MCF 10A (cell line): ENCODE data around the gene ALOX15B. TPM values are rescaled to one million over a fixed set of nuclear protein-coding genes. Genes with fewer than 3 reads are reported as not detected.

Experiments used
- BruUV-seq: library from RNA; stranded (reverse); fragments of 400-500 nt; replicated peaks from 2 replicates; lab custom pipeline; 2021; lab: Mats Ljungman, UMichigan
- CTCF ChIA-PET: fragments of 300-600 bp; sonication (Branson Sonifier 250); formaldehyde crosslinking; extraction: SDS; loops from one replicate; lab custom pipeline; 2021; ENCODE audit warnings: antibody characterized with exemption, inconsistent platforms; lab: Yijun Ruan, JAX
- POLR2A ChIA-PET: fragments of 300-600, 350-650 bp; sonication (Branson Sonifier 250); formaldehyde crosslinking; extraction: SDS; loops from one replicate; lab custom pipeline; 2020; ENCODE audit warnings: antibody characterized with exemption, inconsistent platforms; lab: Yijun Ruan, JAX
- DNase-seq: peaks from one replicate; pipeline ENCODE4 v3.0.0-alpha.2; 2018; ENCODE audit not compliant: unreplicated experiment
- H3K27ac Mint-ChIP-seq: one replicate; pipeline ENCODE4 v1.8.0; 2022; ENCODE audit warnings: mild to moderate bottlenecking, low read depth, mixed read lengths; ENCODE audit not compliant: unreplicated experiment
- H3K27me3 Mint-ChIP-seq: one replicate; pipeline ENCODE4 v1.8.0; 2022; ENCODE audit warnings: mixed read lengths; ENCODE audit not compliant: insufficient read depth, unreplicated experiment
- H3K36me3 Mint-ChIP-seq: one replicate; pipeline ENCODE4 v1.8.0; 2022; ENCODE audit warnings: mild to moderate bottlenecking, moderate library complexity, mixed read lengths; ENCODE audit not compliant: insufficient read depth, unreplicated experiment
- H3K4me1 Mint-ChIP-seq: one replicate; pipeline ENCODE4 v1.8.0; 2022; ENCODE audit warnings: mixed read lengths; ENCODE audit not compliant: insufficient read depth, unreplicated experiment
- H3K4me3 Mint-ChIP-seq: one replicate; pipeline ENCODE4 v1.8.0; 2022; ENCODE audit warnings: mild to moderate bottlenecking, moderate library complexity, mixed read lengths; ENCODE audit not compliant: unreplicated experiment
- H3K9me3 Mint-ChIP-seq: one replicate; pipeline ENCODE4 v1.8.0; 2022; ENCODE audit warnings: mixed read lengths; ENCODE audit not compliant: unreplicated experiment
- intact Hi-C: fragments of 100-400 bp; cut with micrococcal nuclease; formaldehyde crosslinking; loops from 2 replicates; pipeline ENCODE4 v1.14.1; 2022
- total RNA-seq: library from RNA; stranded (reverse); gene quantifications from 2 replicates; pipeline ENCODE4 v1.2.3, GENCODE V29; 2022
- TF ChIP-seq, protein P1 (sequence below): fragments of 200-600 bp; IDR thresholded peaks from one replicate; pipeline ENCODE4 v1.8.0; 2022; ENCODE audit warnings: antibody characterized with exemption, mild to moderate bottlenecking; ENCODE audit not compliant: unreplicated experiment

The ALOX15B gene
- total RNA-seq, 1 experiment from 2014 or later = 27.6 TPM

DNA sequence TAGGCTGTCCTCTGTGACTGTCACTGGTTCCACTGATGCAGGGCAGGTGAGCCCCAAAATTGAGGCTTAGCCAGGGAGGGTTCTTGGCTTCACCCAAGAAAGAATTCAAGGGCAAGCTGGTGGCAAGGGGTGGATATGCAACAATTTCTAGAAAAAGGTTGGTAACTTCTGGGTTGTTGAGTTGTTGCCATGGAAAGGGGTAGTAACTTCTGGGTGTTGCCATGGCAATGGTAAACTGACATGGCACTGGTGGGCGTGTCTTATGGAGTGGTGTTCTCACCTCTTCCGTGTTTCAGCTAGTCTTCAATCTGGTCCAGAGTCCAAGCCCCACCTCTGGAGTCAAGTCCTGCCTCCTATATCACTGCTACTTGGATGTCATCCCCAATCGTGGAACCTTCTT lies 45.9 kb upstream of the ALOX15B start:
- Mint-ChIP-seq H3K27ac (no peak overlapping the region), H3K27me3 (no peaks in the 10 kb centered on the region), H3K36me3 (no peaks in the 10 kb centered on the region), H3K9me3 (no peaks in the 10 kb centered on the region), H3K4me3 (no peak overlapping the region), H3K4me1 (peaks cover 6% of the 10 kb centered on the region)
- POLR2A ChIA-PET = interaction anchor here (0.6 to 1.5 kb wide), 6 partner anchors 12 to 414 kb away, joined by 3 to 4 read pairs (median 4); partner anchors contain the start of genes CD68, CNTROB and RNF227
- CTCF ChIA-PET = interaction anchor here (0.5 to 1.8 kb wide), 14 partner anchors 10 to 254 kb away, joined by 3 to 14 read pairs (median 4); partner anchors contain the start of gene NAA38
- TF ChIP-seq, protein P1, sequence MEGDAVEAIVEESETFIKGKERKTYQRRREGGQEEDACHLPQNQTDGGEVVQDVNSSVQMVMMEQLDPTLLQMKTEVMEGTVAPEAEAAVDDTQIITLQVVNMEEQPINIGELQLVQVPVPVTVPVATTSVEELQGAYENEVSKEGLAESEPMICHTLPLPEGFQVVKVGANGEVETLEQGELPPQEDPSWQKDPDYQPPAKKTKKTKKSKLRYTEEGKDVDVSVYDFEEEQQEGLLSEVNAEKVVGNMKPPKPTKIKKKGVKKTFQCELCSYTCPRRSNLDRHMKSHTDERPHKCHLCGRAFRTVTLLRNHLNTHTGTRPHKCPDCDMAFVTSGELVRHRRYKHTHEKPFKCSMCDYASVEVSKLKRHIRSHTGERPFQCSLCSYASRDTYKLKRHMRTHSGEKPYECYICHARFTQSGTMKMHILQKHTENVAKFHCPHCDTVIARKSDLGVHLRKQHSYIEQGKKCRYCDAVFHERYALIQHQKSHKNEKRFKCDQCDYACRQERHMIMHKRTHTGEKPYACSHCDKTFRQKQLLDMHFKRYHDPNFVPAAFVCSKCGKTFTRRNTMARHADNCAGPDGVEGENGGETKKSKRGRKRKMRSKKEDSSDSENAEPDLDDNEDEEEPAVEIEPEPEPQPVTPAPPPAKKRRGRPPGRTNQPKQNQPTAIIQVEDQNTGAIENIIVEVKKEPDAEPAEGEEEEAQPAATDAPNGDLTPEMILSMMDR = no peak
- DNase-seq = no peak
- intact Hi-C loops = no loop called here
- BruUV-seq = no TSS peak

DNA sequence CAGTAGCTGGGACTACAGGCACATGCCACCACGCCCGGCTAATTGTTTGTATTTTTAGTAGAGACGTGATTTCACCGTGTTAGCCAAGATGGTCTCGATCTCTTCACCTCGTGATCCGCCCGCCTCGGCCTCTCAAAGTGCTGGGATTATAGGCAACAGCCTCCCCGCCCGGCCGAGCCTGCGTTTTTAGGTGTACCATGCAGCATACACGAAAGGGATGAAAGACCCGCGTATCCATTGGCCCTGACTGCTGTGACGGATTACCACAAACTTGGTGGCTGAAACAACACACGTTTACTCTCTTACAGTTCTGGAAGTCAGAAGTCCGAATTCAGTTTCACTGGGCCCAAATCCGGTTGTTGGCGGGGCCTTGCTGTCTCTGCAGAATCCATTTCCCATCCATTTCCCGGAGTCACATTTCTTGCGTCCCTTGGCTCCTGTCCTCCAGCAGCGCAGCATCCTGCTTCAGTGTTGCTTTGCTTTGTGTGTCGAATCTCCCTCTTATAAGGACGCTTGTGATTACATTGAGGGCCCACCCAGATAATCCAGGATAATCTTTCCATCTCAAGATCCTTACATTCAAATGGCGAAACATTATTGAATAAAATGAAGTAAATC lies 44.8 kb upstream of the ALOX15B start:
- no peaks in the 10 kb centered on the region for H3K27me3 Mint-ChIP-seq
- no peak overlapping the region for H3K4me3 Mint-ChIP-seq
- H3K9me3 Mint-ChIP-seq = no peaks in the 10 kb centered on the region
- no peaks in the 10 kb centered on the region for H3K36me3 Mint-ChIP-seq
- BruUV-seq = no TSS peak
- no peak overlapping the region for H3K27ac Mint-ChIP-seq
- CTCF ChIA-PET = interaction anchor here (1.6 kb wide), 1 partner anchor 80 kb away, joined by 4 read pairs; no protein-coding TSS in a partner anchor
- peaks cover 6% of the 10 kb centered on the region for H3K4me1 Mint-ChIP-seq
- POLR2A ChIA-PET = interaction anchor here (1.5 kb wide), 1 partner anchor 232 kb away, joined by 3 read pairs; no protein-coding TSS in a partner anchor
- no peak for DNase-seq
- TF ChIP-seq, protein P1 = no peak
- intact Hi-C loops = no loop called here

DNA sequence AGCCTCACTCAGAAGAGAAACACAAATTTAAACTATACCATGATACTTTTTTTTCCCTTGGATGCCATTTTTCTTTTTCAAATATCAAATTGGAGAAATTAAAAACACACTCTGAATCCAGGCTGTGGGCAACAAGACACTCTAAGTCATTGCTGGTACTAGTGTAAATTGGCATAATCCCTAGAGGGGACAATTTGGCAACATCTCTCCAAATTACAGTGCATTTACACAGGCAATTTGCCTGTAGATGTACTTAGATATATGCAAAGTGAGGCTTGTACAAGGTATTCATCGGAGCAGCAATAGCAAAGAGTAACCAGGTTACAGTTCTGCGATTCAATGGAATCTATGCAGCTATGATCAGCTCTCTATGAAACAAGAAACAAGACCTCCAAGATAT lies 43.1 kb upstream of the ALOX15B start:
- no peak overlapping the region for H3K4me3 Mint-ChIP-seq
- ChIA-PET POLR2A (no interaction called here), CTCF (interaction anchor here (0.6 to 0.7 kb wide), 2 partner anchors 37 to 42 kb away, joined by 3 read pairs; no protein-coding TSS in a partner anchor)
- TF ChIP-seq, protein P1 = no peak
- no peaks in the 10 kb centered on the region for H3K9me3 Mint-ChIP-seq
- DNase-seq = no peak
- no peaks in the 10 kb centered on the region for H3K27me3 Mint-ChIP-seq
- H3K36me3 Mint-ChIP-seq = no peaks in the 10 kb centered on the region
- intact Hi-C loops = no loop called here
- H3K4me1 Mint-ChIP-seq = peaks cover 6% of the 10 kb centered on the region
- H3K27ac Mint-ChIP-seq = no peak overlapping the region
- BruUV-seq = no TSS peak

DNA sequence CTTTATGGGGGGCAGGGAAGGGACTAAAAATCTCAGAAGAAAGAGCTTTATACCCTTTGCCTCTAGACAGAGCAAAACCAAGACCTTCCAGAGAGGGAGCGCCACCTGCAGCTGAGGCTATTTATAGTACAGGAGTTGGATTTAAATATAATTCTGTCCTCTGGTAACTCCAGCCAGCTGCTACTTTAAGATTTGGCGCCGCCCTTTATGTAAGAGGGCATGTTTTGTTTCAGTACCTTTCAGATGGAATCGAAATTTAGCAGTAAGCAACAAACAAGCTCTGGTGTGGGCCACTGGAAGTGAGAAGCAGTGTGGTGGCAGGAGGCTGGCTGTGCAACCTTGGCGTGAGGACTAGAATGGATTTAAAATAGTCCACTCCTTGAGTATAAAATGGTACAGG lies 41.7 kb upstream of the ALOX15B start:
- intact Hi-C loops = no loop called here
- no TSS peak for BruUV-seq
- ChIA-PET CTCF (interaction anchor here (0.6 to 1.9 kb wide), 16 partner anchors 11 to 193 kb away, joined by 3 to 6 read pairs (median 4); no protein-coding TSS in a partner anchor), POLR2A (interaction anchor here (0.6 to 1.5 kb wide), 10 partner anchors 12 to 516 kb away, joined by 3 to 7 read pairs (median 3); partner anchors contain the start of genes CNTROB, RNF227, SLC35G6 and TRAPPC1)
- peaks cover 9% of the 10 kb centered on the region for H3K27me3 Mint-ChIP-seq
- H3K4me3 Mint-ChIP-seq = no peak overlapping the region
- no peaks in the 10 kb centered on the region for H3K9me3 Mint-ChIP-seq
- H3K36me3 Mint-ChIP-seq = peaks cover 6% of the 10 kb centered on the region
- peaks cover 5% of the 10 kb centered on the region for H3K4me1 Mint-ChIP-seq
- DNase-seq = peak; percentile 60
- TF ChIP-seq, protein P1 = peak; percentile 25
- H3K27ac Mint-ChIP-seq = no peak overlapping the region
